A549 (cell line): ENCODE data around the gene ZIM2. TPM values are rescaled to one million over a fixed set of nuclear protein-coding genes. Genes with fewer than 3 reads are reported as not detected.
A peak's percentile ranks its signal among the peaks of the same experiment; 100 is the strongest.

Experiments used
- ATAC-seq, 2 experiments: fragments of 200-7000 bp in 1 of 2; fragments of >200 bp in 1 of 2; cut with Nextera tagmentation in 1 of 2; cut with Tn5 transposase in 1 of 2; 3 replicates each; pipeline versions ENCODE4 v1.8.0 to v1.9.1; 2018 to 2020; ENCODE audit warnings: mild to moderate bottlenecking in 1 of 2, moderate library complexity in 1 of 2
- CTCF ChIA-PET: fragments of 300-600 bp; sonication (Branson Sonifier 250); formaldehyde crosslinking; extraction: SDS; loops from one replicate; lab custom pipeline; 2021; ENCODE audit warnings: antibody characterized with exemption, inconsistent platforms; lab: Yijun Ruan, JAX
- POLR2A ChIA-PET: fragments of 350-600 bp; formaldehyde crosslinking; extraction: SDS; loops from one replicate; lab custom pipeline; 2021; ENCODE audit warnings: antibody characterized with exemption, inconsistent platforms; lab: Yijun Ruan, JAX
- DNase-seq, 2 experiments: peaks; one replicate each; pipeline versions ENCODE4 v3.0.0 to v3.0.0-alpha.2; 2011 to 2016; ENCODE audit warnings: low read depth in 1 of 2, low spot score in 1 of 2
- FAIRE-seq: peaks from 2 replicates; lab custom pipeline; 2011; peaks lifted over from hg19 to GRCh38; lab: Jason Lieb, UNC
- H3K27ac ChIP-seq, 2 experiments: fragments of >200 bp; sonication (Bioruptor Twin); formaldehyde crosslinking; 3 replicates each; pipeline ENCODE4 v1.5.1; 2016 to 2017
- H3K4me1 ChIP-seq: fragments of >200 bp; sonication (Bioruptor Twin); formaldehyde crosslinking; 3 replicates; pipeline ENCODE4 v1.6.1; 2016
- H3K4me2 ChIP-seq: fragments of >200 bp; sonication (Bioruptor Twin); formaldehyde crosslinking; 3 replicates; pipeline ENCODE4 v1.6.1; 2016
- H3K4me3 ChIP-seq: fragments of >200 bp; sonication (Bioruptor Twin); formaldehyde crosslinking; 3 replicates; pipeline ENCODE4 v1.5.1; 2016
- H3K9me3 ChIP-seq: fragments of >200 bp; sonication (Bioruptor Twin); formaldehyde crosslinking; 3 replicates; pipeline ENCODE4 v1.6.1; 2016
- BCL3 ChIP-seq: fragments of >200 bp; sonication (Bioruptor Twin); formaldehyde crosslinking; IDR thresholded peaks from 3 replicates; pipeline ENCODE4 v1.6.1; 2016
- CEBPB ChIP-seq, 2 experiments: fragments of >200 bp in 1 of 2; sonication (Bioruptor Twin) in 1 of 2; formaldehyde crosslinking in 1 of 2; IDR thresholded peaks; 2 replicates each; pipeline ENCODE4 v1.6.1; 2012 to 2016
- CTCF ChIP-seq: fragments of >200 bp; sonication (Bioruptor Twin); formaldehyde crosslinking; IDR thresholded peaks from 3 replicates; pipeline ENCODE4 v1.5.1; 2016
- E2F6 ChIP-seq: IDR thresholded peaks from 2 replicates; pipeline ENCODE4 v1.6.1; 2012; ENCODE audit warnings: low read depth, borderline replicate concordance
- EHMT2 ChIP-seq: fragments of 200-600 bp; sonication (generic); IDR thresholded peaks from 2 replicates; pipeline ENCODE4 v1.6.1; 2016; ENCODE audit warnings: antibody characterized with exemption, low read depth, mild to moderate bottlenecking, moderate library complexity
- EP300 ChIP-seq, 2 experiments: fragments of >200 bp; sonication (Bioruptor Twin); formaldehyde crosslinking; IDR thresholded peaks; 2 replicates in 1 of 2; 3 replicates in 1 of 2; pipeline ENCODE4 v1.6.1; 2016 to 2017
- FOSL2 ChIP-seq, 2 experiments: fragments of 450-650 bp in 1 of 2; fragments of >200 bp in 1 of 2; sonication (Bioruptor Twin) in 1 of 2; formaldehyde crosslinking; IDR thresholded peaks; 2 replicates each; pipeline versions ENCODE4 v1.5.0 to v1.6.1; 2016 to 2020; ENCODE audit warnings: mild to moderate bottlenecking in 1 of 2, moderate library complexity in 1 of 2
- HDAC2 ChIP-seq: fragments of 200-600 bp; sonication (generic); IDR thresholded peaks from 2 replicates; pipeline ENCODE4 v1.6.1; 2016
- HOXA7 ChIP-seq: fragments of 250-450 bp; sonication (Bioruptor Pico); IDR thresholded peaks from 2 replicates; pipeline ENCODE4 v1.5.0; 2020; ENCODE audit warnings: mild to moderate bottlenecking, moderate library complexity
- HOXB5 ChIP-seq: fragments of 250-450 bp; sonication (Bioruptor Pico); IDR thresholded peaks from 2 replicates; pipeline ENCODE4 v1.5.0; 2020; ENCODE audit warnings: mild to moderate bottlenecking, moderate library complexity
- JUN ChIP-seq, 2 experiments: fragments of >200 bp; sonication (Bioruptor Twin); formaldehyde crosslinking; IDR thresholded peaks; 2 replicates in 1 of 2; 3 replicates in 1 of 2; pipeline ENCODE4 v1.6.1; 2016 to 2017
- JUNB ChIP-seq: fragments of >200 bp; sonication (Bioruptor Twin); formaldehyde crosslinking; IDR thresholded peaks from 2 replicates; pipeline ENCODE4 v1.6.1; 2016
- KDM1A ChIP-seq: fragments of 200-600 bp; sonication (generic); IDR thresholded peaks from 2 replicates; pipeline ENCODE4 v1.6.1; 2016; ENCODE audit warnings: low read depth, mild to moderate bottlenecking
- MAX ChIP-seq: IDR thresholded peaks from 2 replicates; pipeline ENCODE4 v1.6.1; 2012
- PHF8 ChIP-seq: fragments of 200-600 bp; sonication (generic); IDR thresholded peaks from 2 replicates; pipeline ENCODE4 v1.6.1; 2016; ENCODE audit warnings: low read depth, mild to moderate bottlenecking, antibody characterized with exemption, moderate library complexity, borderline replicate concordance
- RAD21 ChIP-seq, 2 experiments: fragments of >200 bp in 1 of 2; sonication (Bioruptor Twin) in 1 of 2; formaldehyde crosslinking in 1 of 2; IDR thresholded peaks in 1 of 2; conservative IDR thresholded peaks in 1 of 2; 2 replicates in 1 of 2; 3 replicates in 1 of 2; pipeline ENCODE4 v1.6.1; 2012 to 2018; ENCODE audit warnings: inconsistent platforms in 1 of 2
- RCOR1 ChIP-seq: fragments of 150-350 bp; IDR thresholded peaks from 2 replicates; pipeline ENCODE4 v1.6.1; 2014; ENCODE audit warnings: antibody characterized with exemption, low read length, low read depth
- ZC3H11A ChIP-seq: fragments of 450-650 bp; IDR thresholded peaks from 2 replicates; pipeline ENCODE4 v1.6.1; 2014; ENCODE audit warnings: antibody characterized with exemption, mild to moderate bottlenecking
- WGBS: methylation state at CpG from one replicate; pipeline ENCODE4 v1.1.6; 2017; ENCODE audit errors: missing lambda C conversion rate; 5-methylcytosine and 5-hydroxymethylcytosine counted together
- polyA plus RNA-seq, 4 experiments: library from polyadenylated mRNA; depleted of rRNA in 3 of 4; stranded (reverse); fragments of >200 nt; fragmentation: RNase III in 1 of 4; extraction: RNeasy Plus Mini Kit Qiagen cat#74134 plus additional on column Dnase treatment in 1 of 4; gene quantifications; 2 replicates in 3 of 4; 3 replicates in 1 of 4; pipeline ENCODE4 v1.2.3, GENCODE V29; 2011 to 2017

Gene ZIM2
- polyA plus RNA-seq, 2 of the 4 experiments (the other 2 are of a cell fraction), result not detected

GRCh38 chr19:56838909-56839651 is 1.4 kb downstream of the ZIM2 start:
- no peak for FAIRE-seq
- CTCF ChIA-PET, result no interaction called here

GRCh38 chr19:56838024-56838908 is 2.3 kb downstream of the ZIM2 start:
- Histone ChIP-seq H3K27ac (no peak overlapping the region), H3K4me3 (no peak overlapping the region), H3K9me3 (peaks cover 79% of the 10 kb centered on the region), H3K4me1 (no peaks in the 10 kb centered on the region), H3K4me2 (no peak overlapping the region)
- CTCF ChIA-PET, result no interaction called here
- 69% methylated on average over 35 of the region's 44 CpGs for WGBS
- TF ChIP-seq MAX (no peak), HDAC2 (no peak), JUNB (no peak), EHMT2 (no peak), HOXA7 (no peak), HOXB5 (CRISPR knock-in tag) (no peak), KDM1A (no peak), BCL3 (no peak), ZC3H11A (no peak), CTCF (no peak), RCOR1 (no peak), EP300 (IDR thresholded peaks at IDR 0.05) (no peak), E2F6 (no peak), RAD21 (conservative IDR thresholded peaks at IDR 0.05 in 1 of 2, IDR thresholded peaks at IDR 0.05 in 1 of 2) (no peak)
- DNase-seq, result no peak
- FAIRE-seq, result no peak
- ATAC-seq, result no peak
- POLR2A ChIA-PET, result no interaction called here

More at GRCh38 chr19:56838909-56839651, 1.4 kb downstream of the ZIM2 start:
- peaks cover 75% of the 10 kb centered on the region for H3K9me3 ChIP-seq
- POLR2A ChIA-PET, result no interaction called here
- no peak for TF ChIP-seq CEBPB (IDR thresholded peaks at IDR 0.05)
- TF ChIP-seq PHF8, result no peak
- no peak for TF ChIP-seq BCL3
- TF ChIP-seq E2F6, result no peak
- TF ChIP-seq FOSL2 (IDR thresholded peaks at IDR 0.05), result no peak
- TF ChIP-seq FOSL2 (CRISPR knock-in tag; IDR thresholded peaks at IDR 0.05), result no peak
- no peak for TF ChIP-seq HDAC2
- no peak for TF ChIP-seq JUN (IDR thresholded peaks at IDR 0.05)
- DNase-seq (peak in 1 of 2 experiments; percentile 11), ATAC-seq (no peak)
- no peak overlapping the region for H3K4me3 ChIP-seq
- H3K27ac ChIP-seq, result no peak overlapping the region
- H3K4me2 ChIP-seq, result no peak overlapping the region
- 52% methylated on average over 30 of the region's 34 CpGs for WGBS
- no peaks in the 10 kb centered on the region for H3K4me1 ChIP-seq
